Naive thymus-derived CD4-positive, alpha-beta T cell (primary cell): ENCODE measurements around the gene ADAM8. TPM values are rescaled to one million over a fixed set of nuclear protein-coding genes. Genes with fewer than 3 reads are reported as not detected.

Experiments used
- ATAC-seq: fragments of 150-1000 bp; cut with Tn5 transposase; 2 replicates; pipeline ENCODE4 v1.10.0; 2021; ENCODE audit warnings: mild to moderate bottlenecking, moderate library complexity
- CTCF ChIA-PET: fragments of 350-600 bp; sonication (Branson Sonifier 250); formaldehyde crosslinking; loops from one replicate; lab custom pipeline; 2021; ENCODE audit warnings: antibody characterized with exemption; lab: Charles Lee
- POLR2A ChIA-PET: fragments of 350-600 bp; sonication (Branson Sonifier 250); formaldehyde crosslinking; loops from one replicate; lab custom pipeline; 2021; ENCODE audit warnings: antibody characterized with exemption, inconsistent platforms; lab: Charles Lee
- DNase-seq, 9 donors: peaks; one replicate each; pipeline versions ENCODE4 v3.0.0 to v3.0.0-alpha.2; 2020 to 2022; ENCODE audit warnings: mixed read lengths in 1 of 9
- H3K27ac ChIP-seq: one replicate; pipeline ENCODE4 v1.7.0; 2013; ENCODE audit warnings: mild to moderate bottlenecking, low read depth, low read length, moderate library complexity
- H3K27me3 ChIP-seq, 2 donors: one replicate each; pipeline ENCODE4 v1.7.0; 2013; ENCODE audit warnings: low read length in 2 of 2, mild to moderate bottlenecking in 2 of 2, moderate library complexity in 2 of 2; ENCODE audit not compliant: control insufficient read depth in 2 of 2, insufficient read depth in 2 of 2
- H3K36me3 ChIP-seq, 3 experiments: 1 replicate in 2 of 3; 2 replicates in 1 of 3; pipeline ENCODE4 v1.7.0; 2013; ENCODE audit warnings: low read length in 3 of 3, mild to moderate bottlenecking in 3 of 3, moderate library complexity in 1 of 3; ENCODE audit not compliant: insufficient read depth in 3 of 3, control insufficient read depth in 2 of 3
- H3K4me1 ChIP-seq, 2 donors: one replicate each; pipeline ENCODE4 v1.7.0; 2013; ENCODE audit warnings: low read length in 2 of 2, mild to moderate bottlenecking in 2 of 2, moderate library complexity in 1 of 2; ENCODE audit not compliant: control insufficient read depth in 2 of 2, insufficient read depth in 2 of 2
- H3K4me3 ChIP-seq: 2 replicates; pipeline ENCODE4 v1.7.0; 2013; ENCODE audit warnings: mild to moderate bottlenecking, low read length
- H3K9me3 ChIP-seq, 3 experiments: 1 replicate in 2 of 3; 2 replicates in 1 of 3; pipeline ENCODE4 v1.7.0; 2013; ENCODE audit warnings: low read length in 3 of 3; ENCODE audit not compliant: control insufficient read depth in 2 of 3
- H3K27ac Mint-ChIP-seq, 9 donors: one replicate each; pipeline ENCODE4 v1.8.0; 2020 to 2022; ENCODE audit warnings: mixed read lengths in 9 of 9, mild to moderate bottlenecking in 8 of 9, moderate library complexity in 5 of 9, inconsistent platforms in 2 of 9
- H3K27me3 Mint-ChIP-seq, 5 donors: one replicate each; pipeline ENCODE4 v1.8.0; 2021 to 2022; ENCODE audit warnings: mixed read lengths in 5 of 5, mild to moderate bottlenecking in 1 of 5
- H3K36me3 Mint-ChIP-seq, 5 donors: one replicate each; pipeline ENCODE4 v1.8.0; 2020 to 2022; ENCODE audit warnings: mixed read lengths in 5 of 5, mild to moderate bottlenecking in 3 of 5, inconsistent platforms in 1 of 5
- H3K4me1 Mint-ChIP-seq, 7 donors: one replicate each; pipeline ENCODE4 v1.8.0; 2020 to 2022; ENCODE audit warnings: mixed read lengths in 7 of 7, mild to moderate bottlenecking in 3 of 7, inconsistent platforms in 1 of 7
- H3K4me3 Mint-ChIP-seq, 10 donors: one replicate each; pipeline ENCODE4 v1.8.0; 2020 to 2022; ENCODE audit warnings: mild to moderate bottlenecking in 10 of 10, mixed read lengths in 10 of 10, moderate library complexity in 6 of 10, inconsistent platforms in 2 of 10
- H3K9me3 Mint-ChIP-seq, 11 donors: one replicate each; pipeline ENCODE4 v1.8.0; 2020 to 2022; ENCODE audit warnings: mixed read lengths in 11 of 11, mild to moderate bottlenecking in 4 of 11, inconsistent platforms in 1 of 11, moderate library complexity in 1 of 11
- intact Hi-C, 2 donors: fragments of 100-400 bp; cut with micrococcal nuclease; formaldehyde crosslinking; loops; one replicate each; pipeline ENCODE4 v1.15.1; 2023
- polyA plus RNA-seq, 2 donors: library from polyadenylated mRNA; unstranded; fragments of 300-500 nt; fragmentation: Illumina TruSeq; gene quantifications; one replicate each; pipeline ENCODE4 v1.2.3, GENCODE V29; 2021
- total RNA-seq, 6 experiments: library from RNA in 5 of 6; stranded (reverse) in 5 of 6; gene quantifications; 1 replicate in 5 of 6; 2 replicates in 1 of 6; pipeline ENCODE4 v1.2.3 and lab custom pipeline; 2021 to 2026

The ADAM8 gene
- 100 to 1,000 TPM in 2 of 5 experiments, 10 to 100 TPM in 3; 19.5 to 239 (median 87.6) TPM for total RNA-seq
- 10 to 100 TPM; 22.7 to 27.8 TPM for polyA plus RNA-seq
- 67.7 reads per million, percentile 77 among the genes with 10 or more reads in this experiment for total RNA-seq (lab: John Stamatoyannopoulos, UW)

DNA sequence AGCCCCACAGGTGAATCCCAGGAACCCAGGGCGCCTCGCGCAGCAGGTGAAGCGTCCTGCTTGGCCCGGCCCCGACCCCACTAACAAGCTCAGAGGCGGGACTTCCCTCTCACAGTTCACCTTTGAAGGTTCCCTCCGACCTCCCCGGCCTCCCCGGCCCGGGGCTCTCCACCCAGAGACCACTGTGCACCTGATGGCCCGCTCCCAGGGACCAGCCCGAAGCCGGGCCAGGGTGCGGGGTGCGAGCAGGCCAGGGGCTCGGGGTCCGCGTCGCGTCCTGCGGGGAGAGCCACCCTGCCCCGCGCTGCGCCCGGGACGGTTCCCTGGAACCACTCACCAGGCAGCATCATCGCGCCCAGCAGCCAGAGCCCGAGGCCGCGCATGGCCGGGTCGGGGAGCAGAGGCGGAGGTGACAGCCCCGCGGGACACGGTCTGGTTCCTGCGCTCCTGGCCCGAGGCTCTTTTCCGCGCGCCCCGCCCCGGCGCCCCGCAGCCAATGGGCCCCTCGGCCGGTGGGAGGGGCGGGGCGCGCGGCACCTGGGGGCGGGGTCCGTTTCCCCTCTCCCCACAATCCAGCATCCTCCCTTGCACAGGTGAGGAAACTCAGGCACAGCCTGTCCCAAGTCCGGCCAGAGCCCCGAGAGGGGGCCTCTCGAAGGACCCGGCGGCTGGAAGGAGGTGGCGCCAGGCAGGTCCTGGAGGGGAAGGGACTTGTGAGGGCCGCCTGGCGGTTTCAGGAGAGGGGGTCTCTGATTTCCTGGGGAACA is at the start of gene ADAM8:
ADAM8 (minus strand) TSS at position 434 of the 767 bp plus-strand sequence; CDS start at position 383, 51 bp downstream.
- Histone ChIP-seq H3K4me1 (peaks cover 22 to 34% of the 10 kb centered on the region in 2 donors), H3K36me3 (peaks cover 0 to 41% (median 0%) of the 10 kb centered on the region in 3 experiments), H3K27ac (peak within 1 kb of the TSS; percentile 80), H3K9me3 (no peaks in the 10 kb centered on the region), H3K4me3 (peak within 1 kb of the TSS; percentile 80), H3K27me3 (no peaks in the 10 kb centered on the region)
- H3K9me3 Mint-ChIP-seq = no peaks in the 10 kb centered on the region
- POLR2A ChIA-PET = interaction anchor here (1.4 to 4.5 kb wide), 3 partner anchors 15 to 27 kb away, joined by 4 to 37 read pairs (median 8); no protein-coding TSS in a partner anchor
- H3K27ac Mint-ChIP-seq = peak within 1 kb of the TSS; percentile 83 to 96 (median 91)
- H3K27me3 Mint-ChIP-seq = no peaks in the 10 kb centered on the region
- intact Hi-C loops = loop anchor here in 1 of 2 donors (1.0 to 5.0 kb wide), 2 partner anchors 31 to 1119 kb away; no protein-coding TSS in a partner anchor
- DNase-seq (peak in 8 of 9 donors; percentile 52 to 82 (median 58)), ATAC-seq (peak; percentile 43)
- CTCF ChIA-PET = interaction anchor here (1.5 to 2.6 kb wide), 2 partner anchors 18 to 31 kb away, joined by 5 to 34 read pairs; no protein-coding TSS in a partner anchor
- peaks cover 11 to 36% (median 21%) of the 10 kb centered on the region in 7 donors for H3K4me1 Mint-ChIP-seq
- H3K4me3 Mint-ChIP-seq = peak within 1 kb of the TSS; percentile 84 to 92 (median 88)
- H3K36me3 Mint-ChIP-seq = peaks cover 0 to 5% (median 0%) of the 10 kb centered on the region in 5 donors

GRCh38 chr10:133326223-133326551 is 49.5 kb upstream of the ADAM8 start:
- no peak for DNase-seq
- H3K36me3 Mint-ChIP-seq = no peaks in the 10 kb centered on the region
- no peak for ATAC-seq
- CTCF ChIA-PET = interaction anchor here (0.5 to 1.1 kb wide), 2 partner anchors 17 to 183 kb away, joined by 3 read pairs; no protein-coding TSS in a partner anchor
- POLR2A ChIA-PET = no interaction called here
- peaks cover 0 to 3% (median 0%) of the 10 kb centered on the region in 11 donors for H3K9me3 Mint-ChIP-seq
- Histone ChIP-seq H3K4me1 (peaks cover 8 to 18% of the 10 kb centered on the region in 2 donors), H3K36me3 (no peaks in the 10 kb centered on the region), H3K27ac (no peak overlapping the region), H3K27me3 (peaks cover 8 to 12% of the 10 kb centered on the region in 2 donors), H3K4me3 (no peak overlapping the region), H3K9me3 (no peaks in the 10 kb centered on the region)
- peak overlapping the region in 9 of 10 donors; percentile 16 to 88 (median 43) for H3K4me3 Mint-ChIP-seq
- peaks cover 4 to 18% (median 12%) of the 10 kb centered on the region in 7 donors for H3K4me1 Mint-ChIP-seq
- H3K27me3 Mint-ChIP-seq = peaks cover 12 to 56% (median 19%) of the 10 kb centered on the region in 5 donors
- H3K27ac Mint-ChIP-seq = no peak overlapping the region
- intact Hi-C loops = loop anchor here (5.0 kb wide), 4 partner anchors 66 to 384 kb away; partner anchors contain the start of genes CFAP46 (in 1 of the 2), MTG1 (in 1 of the 2) and SCART1 (in 1 of the 2)

DNA sequence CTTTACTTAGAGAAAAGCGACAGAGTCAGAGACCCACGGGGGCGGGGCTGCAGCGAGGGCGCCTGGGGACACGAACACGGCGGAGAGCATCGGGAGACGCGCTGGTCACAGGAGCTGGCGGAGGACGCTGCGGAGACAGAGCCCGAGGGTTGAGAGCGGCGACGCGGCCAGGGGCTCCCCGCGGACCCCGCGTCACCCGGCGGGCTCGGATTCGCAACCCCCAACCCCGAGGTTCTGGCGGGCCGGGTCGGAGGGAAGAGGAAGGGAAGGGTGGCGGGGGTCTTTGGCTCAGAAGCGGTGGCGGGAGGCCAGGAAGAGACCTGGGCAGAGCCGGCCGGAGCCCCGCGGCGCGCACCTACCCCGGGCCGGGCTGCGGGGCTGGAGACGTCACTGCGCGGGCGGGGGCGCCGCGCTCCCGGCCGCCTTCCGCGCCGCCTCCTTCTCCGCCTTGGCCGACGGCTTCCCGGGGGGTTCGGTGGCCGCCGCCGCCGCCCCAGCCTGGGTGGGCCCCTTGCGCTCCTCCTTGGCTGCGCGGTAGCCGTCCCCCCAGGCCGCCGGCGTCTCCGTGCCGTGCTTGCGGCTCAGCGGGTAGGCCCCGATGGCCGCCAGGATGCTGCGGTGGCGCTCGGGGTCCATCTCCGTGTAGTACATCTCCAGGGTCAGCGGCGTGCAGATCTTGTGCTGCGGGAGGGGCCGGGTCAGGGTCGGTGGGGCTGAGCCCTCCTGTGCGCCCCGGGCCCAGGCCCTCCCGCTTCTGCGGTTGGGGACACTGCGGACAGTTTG is 49.0 kb upstream of the ADAM8 start:
- Histone ChIP-seq H3K4me1 (peaks cover 8 to 18% of the 10 kb centered on the region in 2 donors), H3K9me3 (no peaks in the 10 kb centered on the region), H3K27ac (peak overlapping the region; percentile 48), H3K27me3 (peaks cover 8 to 12% of the 10 kb centered on the region in 2 donors), H3K4me3 (peak overlapping the region; percentile 39), H3K36me3 (no peaks in the 10 kb centered on the region)
- Mint-ChIP-seq H3K27me3 (peaks cover 12 to 50% (median 19%) of the 10 kb centered on the region in 5 donors), H3K4me3 (peak overlapping the region; percentile 77 to 92 (median 83)), H3K27ac (peak overlapping the region in 3 of 9 donors; percentile 25 to 74 (median 71)), H3K9me3 (peaks cover 0 to 3% (median 0%) of the 10 kb centered on the region in 11 donors), H3K36me3 (no peaks in the 10 kb centered on the region), H3K4me1 (peaks cover 4 to 18% (median 12%) of the 10 kb centered on the region in 7 donors)
- CTCF ChIA-PET = no interaction called here
- POLR2A ChIA-PET = interaction anchor here (1.1 to 2.4 kb wide), 2 partner anchors 10 kb away, joined by 3 to 10 read pairs; no protein-coding TSS in a partner anchor
- ATAC-seq (no peak), DNase-seq (peak in 3 of 9 donors; percentile 22 to 42 (median 29))
- intact Hi-C loops = loop anchor here (2.0 to 5.0 kb wide), 5 partner anchors 17 to 383 kb away; partner anchors contain the start of genes CFAP46 (in 1 of the 2), MTG1 (in 1 of the 2), SCART1 (in 1 of the 2) and TUBGCP2 (in 1 of the 2)

GRCh38 chr10:133324857-133325260 is 48.2 kb upstream of the ADAM8 start:
- no peaks in the 10 kb centered on the region for H3K9me3 ChIP-seq
- H3K4me1 ChIP-seq = peaks cover 6 to 16% of the 10 kb centered on the region in 2 donors
- no peaks in the 10 kb centered on the region for H3K36me3 ChIP-seq
- Mint-ChIP-seq H3K36me3 (no peaks in the 10 kb centered on the region), H3K4me1 (peaks cover 3 to 18% (median 12%) of the 10 kb centered on the region in 7 donors), H3K9me3 (peaks cover 0 to 8% (median 0%) of the 10 kb centered on the region in 11 donors), H3K4me3 (peak overlapping the region in 7 of 10 donors; percentile 25 to 92 (median 83)), H3K27me3 (peaks cover 12 to 45% (median 17%) of the 10 kb centered on the region in 5 donors), H3K27ac (peak overlapping the region in 2 of 9 donors; percentile 71 to 74)
- intact Hi-C loops = loop anchor here (2.0 to 5.0 kb wide), 5 partner anchors 16 to 383 kb away; partner anchors contain the start of genes CFAP46 (in 1 of the 2), MTG1 (in 1 of the 2), SCART1 (in 1 of the 2) and TUBGCP2 (in 1 of the 2)
- peaks cover 8 to 12% of the 10 kb centered on the region in 2 donors for H3K27me3 ChIP-seq
- POLR2A ChIA-PET = interaction anchor here (1.1 to 2.4 kb wide), 2 partner anchors 10 to 11 kb away, joined by 3 to 10 read pairs; no protein-coding TSS in a partner anchor
- ATAC-seq = peak; percentile 1
- H3K4me3 ChIP-seq = peak overlapping the region; percentile 39
- H3K27ac ChIP-seq = no peak overlapping the region
- DNase-seq = no peak
- CTCF ChIA-PET = no interaction called here

GRCh38 chr10:133324198-133324792 is 47.6 kb upstream of the ADAM8 start:
- Histone ChIP-seq H3K36me3 (no peaks in the 10 kb centered on the region), H3K4me3 (no peak overlapping the region), H3K27me3 (peaks cover 8 to 12% of the 10 kb centered on the region in 2 donors), H3K4me1 (peaks cover 5 to 11% of the 10 kb centered on the region in 2 donors), H3K9me3 (no peaks in the 10 kb centered on the region), H3K27ac (no peak overlapping the region)
- H3K4me3 Mint-ChIP-seq = peak overlapping the region in 4 of 10 donors; percentile 12 to 92 (median 88)
- H3K27ac Mint-ChIP-seq = no peak overlapping the region
- H3K4me1 Mint-ChIP-seq = peaks cover 4 to 16% (median 10%) of the 10 kb centered on the region in 7 donors
- intact Hi-C loops = loop anchor here in 1 of 2 donors (2.0 kb wide), 1 partner anchor 15 kb away; the partner anchor contains the start of genes TUBGCP2 and ZNF511
- peak; percentile 85 for ATAC-seq
- POLR2A ChIA-PET = interaction anchor here (1.1 to 2.4 kb wide), 2 partner anchors 9 to 11 kb away, joined by 3 to 10 read pairs; no protein-coding TSS in a partner anchor
- DNase-seq = peak in 8 of 9 donors; percentile 43 to 77 (median 60)
- CTCF ChIA-PET = interaction anchor here (1.2 kb wide), 1 partner anchor 11 kb away, joined by 4 read pairs; no protein-coding TSS in a partner anchor
- H3K9me3 Mint-ChIP-seq = peaks cover 0 to 8% (median 0%) of the 10 kb centered on the region in 11 donors
- H3K36me3 Mint-ChIP-seq = no peaks in the 10 kb centered on the region
- peaks cover 10 to 44% (median 15%) of the 10 kb centered on the region in 5 donors for H3K27me3 Mint-ChIP-seq
